Esophagus squamous epithelium (tissue), 5 donors: Measurements from ENCODE around the gene HSF2BP. TPM values are rescaled to one million over a fixed set of nuclear protein-coding genes. Genes with fewer than 3 reads are reported as not detected.
"Not testable (repeated sequence)": the region's sequence is repeated elsewhere in the genome, so short reads cannot be mapped to it uniquely, and the experiment has no call there.

Experiments
- DNase-seq: peaks from one replicate; lab custom pipeline; 2025; lab: John Stamatoyannopoulos, UW
- H3K27ac ChIP-seq, 4 donors: fragments of 200-600 bp; sonication (generic); one replicate each; pipeline ENCODE4 v1.5.1; 2016 to 2019; ENCODE audit warnings: mild to moderate bottlenecking in 1 of 4
- H3K27me3 ChIP-seq, 4 donors: fragments of 200-600 bp; sonication (generic); 1 replicate in 3 of 4; 2 replicates in 1 of 4; pipeline versions ENCODE4 v1.5.1 to v1.6.0; 2017 to 2021; ENCODE audit warnings: antibody characterized with exemption in 1 of 4
- H3K36me3 ChIP-seq, 3 donors: fragments of 200-600 bp; sonication (generic); one replicate each; pipeline ENCODE4 v1.5.1; 2016 to 2019
- H3K4me1 ChIP-seq, 3 donors: fragments of 200-600 bp; sonication (generic); one replicate each; pipeline ENCODE4 v1.5.1; 2017 to 2019
- H3K4me3 ChIP-seq, 4 donors: fragments of 200-600 bp; sonication (generic); 1 replicate in 3 of 4; 2 replicates in 1 of 4; pipeline ENCODE4 v1.5.1; 2016 to 2019; ENCODE audit warnings: mild to moderate bottlenecking in 2 of 4, moderate library complexity in 1 of 4
- H3K9me3 ChIP-seq, 3 donors: fragments of 200-600 bp; sonication (generic); one replicate each; pipeline ENCODE4 v1.5.1; 2016 to 2019
- CTCF ChIP-seq, 6 experiments: fragments of 450-650 bp in 4 of 6; fragments of 200-600 bp in 2 of 6; sonication (generic) in 2 of 6; IDR thresholded peaks; one replicate each; pipeline ENCODE4 v1.5.1; 2016 to 2019; ENCODE audit warnings: antibody characterized with exemption in 6 of 6, mild to moderate bottlenecking in 4 of 6, moderate library complexity in 4 of 6
- POLR2A ChIP-seq, 4 donors: fragments of 450-650 bp; IDR thresholded peaks; one replicate each; pipeline ENCODE4 v1.6.1; 2017; ENCODE audit warnings: antibody characterized with exemption in 4 of 4, mild to moderate bottlenecking in 4 of 4, moderate library complexity in 3 of 4
- WGBS, 2 donors: methylation state at CpG; one replicate each; pipeline ENCODE4 v1.1.5; 2018; 5-methylcytosine and 5-hydroxymethylcytosine counted together
- intact Hi-C: fragments of 100-400 bp; cut with DNase I; formaldehyde crosslinking; loops from one replicate; pipeline ENCODE4 v1.15.0; 2022
- total RNA-seq, 4 donors: library from RNA; depleted of rRNA; stranded (reverse); fragments of >200 nt; gene quantifications; one replicate each; pipeline ENCODE4 v1.1.0, GENCODE V29; 2016
- donor health status: DM: yes; HTN: yes; CAD: no.

The HSF2BP gene
- total RNA-seq, 4 donors from 2014 or later: 0.35 to 1.1 (median 0.76) TPM; not detected in 1

- Histone ChIP-seq H3K27me3 (no peaks in the 10 kb centered on the region), H3K36me3 (peaks cover 30 to 100% (median 53%) of the 10 kb centered on the region in 3 donors), H3K9me3 (no peaks in the 10 kb centered on the region), H3K4me3 (no peak overlapping the region), H3K4me1 (no peaks in the 10 kb centered on the region), H3K27ac (peak overlapping the region in 1 of 4 donors; percentile 22)
- no peak for DNase-seq
- intact Hi-C loops: no loop called here
- 85 to 97% methylated on average over 13 to 21 of the region's 27 CpGs for WGBS, 2 donors
- TF ChIP-seq CTCF (IDR thresholded peaks at IDR 0.05): no peak
- no peak for TF ChIP-seq POLR2A (IDR thresholded peaks at IDR 0.05)
These were observed 28.5 kb upstream of the HSF2BP start for GRCh38 chr21:43687566-43688399.

- no peak for DNase-seq
- Histone ChIP-seq H3K4me3 (no peak overlapping the region), H3K27ac (no peak overlapping the region), H3K27me3 (no peaks in the 10 kb centered on the region), H3K4me1 (no peaks in the 10 kb centered on the region), H3K36me3 (peaks cover 30 to 100% (median 53%) of the 10 kb centered on the region in 3 donors), H3K9me3 (no peaks in the 10 kb centered on the region)
- 88 to 94% methylated on average over 20 to 21 of the region's 21 CpGs for WGBS, 2 donors
- TF ChIP-seq CTCF (IDR thresholded peaks at IDR 0.05): no peak
- TF ChIP-seq POLR2A (IDR thresholded peaks at IDR 0.05): no peak
- intact Hi-C loops: no loop called here
These were observed 27.7 kb upstream of the HSF2BP start for GRCh38 chr21:43686811-43687565.

- DNase-seq: no peak
These were observed 25.1 kb upstream of the HSF2BP start for GRCh38 chr21:43684424-43684823.

GRCh38 chr21:43681650-43682049 lies 22.4 kb upstream of the HSF2BP start:
- intact Hi-C loops: no loop called here
- Histone ChIP-seq H3K36me3 (peaks cover 13 to 100% (median 32%) of the 10 kb centered on the region in 3 donors), H3K9me3 (no peaks in the 10 kb centered on the region), H3K4me3 (no peak overlapping the region), H3K4me1 (no peaks in the 10 kb centered on the region), H3K27me3 (no peaks in the 10 kb centered on the region), H3K27ac (no peak overlapping the region)
- no peak for TF ChIP-seq POLR2A (IDR thresholded peaks at IDR 0.05)
- no peak for TF ChIP-seq CTCF (IDR thresholded peaks at IDR 0.05)
- DNase-seq: no peak
- WGBS, 2 donors: 71 to 88% methylated on average over 6 of the region's 6 CpGs

More at GRCh38 chr21:43684424-43684823, 25.1 kb upstream of the HSF2BP start:
- Histone ChIP-seq H3K36me3 (peaks cover 29 to 100% (median 50%) of the 10 kb centered on the region in 3 donors), H3K4me1 (no peaks in the 10 kb centered on the region), H3K27ac (peak overlapping the region in 1 of 4 donors; percentile 49), H3K27me3 (no peaks in the 10 kb centered on the region), H3K4me3 (no peak overlapping the region), H3K9me3 (no peaks in the 10 kb centered on the region)
- intact Hi-C loops: no loop called here
- 80 to 84% methylated on average over 3 of the region's 3 CpGs for WGBS, 2 donors
- no peak for TF ChIP-seq CTCF (IDR thresholded peaks at IDR 0.05)

- 81 to 84% methylated on average over 6 of the region's 6 CpGs for WGBS, 2 donors
These were observed 21.1 kb upstream of the HSF2BP start for GRCh38 chr21:43680421-43680820.

More at GRCh38 chr21:43680421-43680820, 21.1 kb upstream of the HSF2BP start:
- peaks cover 7 to 100% (median 31%) of the 10 kb centered on the region in 3 donors for H3K36me3 ChIP-seq
- H3K27ac ChIP-seq, H3K4me1 ChIP-seq, intact Hi-C loops, H3K9me3 ChIP-seq, H3K4me3 ChIP-seq, H3K27me3 ChIP-seq, DNase-seq: not testable (repeated sequence)
